Ovary (tissue), 3 donors: Measurements from ENCODE around the gene MIOX.

Source experiments
- CTCF ChIP-seq, 3 donors: fragments of 450-650 bp in 2 of 3; fragments of 200-600 bp in 1 of 3; IDR thresholded peaks; one replicate each; pipeline versions ENCODE4 v1.5.1 to v1.8.0; 2016 to 2022; ENCODE audit warnings: antibody characterized with exemption in 3 of 3, mild to moderate bottlenecking in 1 of 3
- POLR2A ChIP-seq: fragments of 450-650 bp; IDR thresholded peaks from one replicate; pipeline ENCODE4 v1.6.1; 2017; ENCODE audit warnings: antibody characterized with exemption, mild to moderate bottlenecking, moderate library complexity
- donor health status: DM: no; HTN: no; CAD: no.

GRCh38 chr22:50529416-50529896, 42.8 kb downstream of the MIOX start:
- no peak for TF ChIP-seq POLR2A
- TF ChIP-seq CTCF (IDR thresholded peaks at IDR 0.05): no peak
